Epithelial cell of proximal tubule (primary cell): ENCODE data around the gene MC5R. TPM values are rescaled to one million over a fixed set of nuclear protein-coding genes. Genes with fewer than 3 reads are reported as not detected.
A peak's percentile ranks its signal among the peaks of the same experiment; 100 is the strongest.

ENCODE experiments used
- DNase-seq: peaks from one replicate; pipeline ENCODE4 v3.0.0-alpha.2; 2011; ENCODE audit warnings: low read depth
- H3K4me3 ChIP-seq: 2 replicates; pipeline ENCODE4 v1.5.1; 2011; ENCODE audit warnings: low read depth, mild to moderate bottlenecking, low read length
- CTCF ChIP-seq: conservative IDR thresholded peaks from 2 replicates; pipeline ENCODE4 v1.5.1; 2012; ENCODE audit warnings: low read depth, mild to moderate bottlenecking, low read length
- total RNA-seq: library from RNA; depleted of rRNA; stranded (reverse); fragments of >200 nt; gene quantifications from 2 replicates; pipeline ENCODE4 v1.2.3, GENCODE V29; 2015

The MC5R gene
- total RNA-seq, 1 donor from 2014 or later: not detected

- DNase-seq: no peak
- H3K4me3 ChIP-seq: no peak overlapping the region
- no peak for TF ChIP-seq CTCF
Measured at GRCh38 chr18:13810950-13811485, 12.9 kb upstream of the MC5R start.

- H3K4me3 ChIP-seq: no peak overlapping the region
- peak; percentile 45 for TF ChIP-seq CTCF
- no peak for DNase-seq
Measured at GRCh38 chr18:13811993-13812392, 12.0 kb upstream of the MC5R start.

DNA sequence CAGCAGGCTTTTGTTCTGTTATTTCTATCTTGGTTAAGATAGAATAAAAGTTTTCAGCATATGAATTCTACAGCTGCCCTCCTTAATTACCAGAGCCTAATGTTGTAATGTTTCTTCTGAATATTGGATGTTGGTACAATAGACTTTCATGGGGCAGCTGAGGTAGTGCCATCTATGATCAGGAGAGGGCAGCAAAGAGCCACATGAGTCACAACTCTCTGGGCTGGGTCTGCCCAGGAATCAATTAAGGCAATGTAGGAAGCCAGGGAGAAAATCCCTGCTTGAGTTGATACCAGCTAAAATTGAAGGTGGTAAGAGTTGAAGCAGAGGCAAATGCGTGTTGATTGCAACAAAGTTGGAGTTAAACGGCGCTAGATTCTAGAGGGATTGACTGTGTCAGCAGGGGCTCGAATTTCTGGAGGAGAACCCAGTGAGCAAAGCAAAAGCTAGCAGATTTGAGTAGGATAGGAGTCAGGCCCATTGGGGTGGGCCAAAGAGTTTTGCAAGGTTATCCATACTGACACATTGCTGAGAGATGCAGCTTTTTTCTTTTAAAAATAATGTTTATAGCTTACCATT, 10.6 kb upstream of the MC5R start:
- TF ChIP-seq CTCF: peak; percentile 93
- DNase-seq: no peak

GRCh38 chr18:13826209-13826608, 2.3 kb downstream of the MC5R start:
- H3K4me3 ChIP-seq: no peak overlapping the region
- DNase-seq: no peak
- TF ChIP-seq CTCF: no peak

More for the DNA sequence above, 10.6 kb upstream of the MC5R start:
- H3K4me3 ChIP-seq: no peak overlapping the region

DNA sequence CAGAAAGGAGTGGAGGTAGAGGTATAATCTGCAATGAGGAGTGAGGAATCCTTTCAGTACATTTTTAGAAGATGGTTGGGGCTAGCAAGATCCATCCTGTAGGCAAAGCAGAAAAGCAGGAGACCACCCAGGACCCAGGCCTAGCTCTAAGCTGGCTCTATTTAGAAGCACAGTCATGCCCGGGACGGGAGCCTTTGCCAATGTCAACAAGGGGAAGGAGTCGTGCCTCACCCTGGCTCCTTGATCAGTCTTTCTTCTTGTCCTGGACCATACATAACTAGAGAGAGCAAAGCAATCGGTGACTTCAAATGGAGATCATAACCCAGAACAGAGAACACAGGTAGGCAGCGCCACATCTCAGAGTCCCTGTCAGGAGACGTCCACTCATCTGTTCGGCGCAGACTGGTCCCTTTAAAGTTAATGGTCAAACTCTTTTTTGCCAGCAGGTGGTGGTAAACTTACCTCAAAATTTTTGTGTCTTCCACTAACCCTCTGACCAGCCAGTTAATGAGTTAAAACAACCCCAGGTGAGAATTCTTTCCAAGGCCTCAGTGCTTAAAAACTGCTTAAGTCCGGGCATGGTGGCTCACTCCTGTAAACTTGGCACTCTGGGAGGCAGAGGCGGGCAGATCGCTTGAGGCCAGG, 8.0 kb downstream of the MC5R start:
- no peak for DNase-seq
- no peak overlapping the region for H3K4me3 ChIP-seq
- peak; percentile 31 for TF ChIP-seq CTCF

DNA sequence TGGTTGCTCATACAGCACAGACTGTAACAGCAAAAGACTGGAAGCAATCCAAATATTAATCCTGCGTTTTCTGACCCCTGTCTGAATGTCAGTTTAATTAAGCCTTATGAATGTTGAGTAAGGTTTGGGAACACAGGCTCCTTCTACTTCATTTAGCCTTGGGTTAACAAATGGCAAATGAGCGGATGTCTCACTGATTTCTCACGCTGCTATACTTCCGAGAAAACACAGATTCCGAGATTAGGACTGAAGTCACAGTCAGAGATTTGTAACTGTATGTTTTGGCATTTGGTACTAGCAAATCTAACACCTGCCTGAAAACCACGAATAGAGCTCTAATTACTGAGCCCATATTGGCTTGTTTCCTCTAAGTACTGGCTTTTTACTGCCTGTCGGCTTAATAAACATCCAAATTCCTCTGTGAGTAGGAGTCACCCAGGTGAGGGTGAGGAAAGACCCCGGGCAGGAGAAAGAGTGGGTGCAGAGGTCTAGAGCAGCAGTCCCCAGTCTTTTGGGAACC, 10.6 kb downstream of the MC5R start:
- H3K4me3 ChIP-seq: no peak overlapping the region
- TF ChIP-seq CTCF: no peak
- no peak for DNase-seq
